Measurements from ENCODE around the gene CMKLR1. TPM values are rescaled to one million over a fixed set of nuclear protein-coding genes. Genes with fewer than 3 reads are reported as not detected.

CMKLR1 gene
- total RNA-seq, 1 donor from 2014 or later, result 0.57 TPM

DNA sequence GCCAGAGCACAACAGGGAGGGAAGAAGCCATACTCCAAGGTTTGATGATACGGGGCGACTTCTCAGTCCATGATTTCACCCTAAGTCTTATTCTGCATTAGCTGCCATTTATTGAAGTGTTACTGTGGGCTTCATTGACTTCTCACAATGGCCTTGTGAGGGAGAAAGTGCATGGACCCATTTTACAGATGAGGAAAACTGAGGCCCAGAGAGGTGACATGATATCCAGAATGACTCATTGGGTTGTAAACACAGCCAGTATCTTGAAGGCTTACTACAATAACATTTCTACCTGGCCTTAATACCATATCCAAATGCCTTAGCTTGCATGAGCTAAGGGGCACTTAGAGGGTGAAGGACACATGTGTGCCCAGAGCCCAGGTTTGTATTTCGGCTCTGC lies 100.6 kb downstream of the CMKLR1 start:
- no peak for FAIRE-seq
- no peaks in the 10 kb centered on the region for H3K79me2 ChIP-seq (ENCODE audit: insufficient read depth, low read length)
- H4K20me1 ChIP-seq (ENCODE audit: insufficient read depth, low read length), result no peaks in the 10 kb centered on the region
- no peak overlapping the region for H3K27ac ChIP-seq (ENCODE audit: low read depth, low read length)
- peaks cover 7% of the 10 kb centered on the region for H3K27me3 ChIP-seq (ENCODE audit: insufficient read depth, low read length)
- no peaks in the 10 kb centered on the region for H3K36me3 ChIP-seq (ENCODE audit: insufficient read depth, low read length)
- TF ChIP-seq CTCF (IDR thresholded peaks at IDR 0.05; ENCODE audit: insufficient read depth, low read depth, low read length), result no peak
- TF ChIP-seq EZH2 (IDR thresholded peaks at IDR 0.05; ENCODE audit: insufficient read depth, low read length), result no peak
- H3K27ac Mint-ChIP-seq (ENCODE audit: unreplicated experiment), result no peak overlapping the region
- peaks cover 4% of the 10 kb centered on the region for H3K9me3 Mint-ChIP-seq (ENCODE audit: unreplicated experiment)
- peaks cover 32% of the 10 kb centered on the region for H3K27me3 Mint-ChIP-seq (ENCODE audit: low read depth, unreplicated experiment)
- no peak overlapping the region for H3K9ac ChIP-seq (ENCODE audit: low read length)
- no peaks in the 10 kb centered on the region for H3K4me1 Mint-ChIP-seq (ENCODE audit: low read depth, unreplicated experiment)
- H3K4me3 ChIP-seq (ENCODE audit: insufficient read depth, low read depth, low read length), result no peak overlapping the region
- H3K4me1 ChIP-seq (ENCODE audit: insufficient read depth, low read length), result no peaks in the 10 kb centered on the region
- no peaks in the 10 kb centered on the region for H3K9me3 ChIP-seq (ENCODE audit: insufficient read depth, low read depth, low read length)
- no peak overlapping the region for H3K4me2 ChIP-seq (ENCODE audit: low read length)
- no peaks in the 10 kb centered on the region for H3K36me3 Mint-ChIP-seq (ENCODE audit: low read depth, unreplicated experiment)
- H3K4me3 Mint-ChIP-seq (ENCODE audit: unreplicated experiment), result no peak overlapping the region
- no peak overlapping the region for H2AFZ ChIP-seq (ENCODE audit: low read depth, low read length)
- no peak for DNase-seq (ENCODE audit: low read depth)

Other genes with a start within 250 kb of the CMKLR1 start
- 0.10 and 0.11 TPM in 2 replicates for gene WSCD2, start 210.0 kb downstream of the CMKLR1 start, total RNA-seq
- gene FICD, start 176.0 kb upstream of the CMKLR1 start, total RNA-seq, result 3.5 and 4.7 TPM in 2 replicates
- 39.9 and 48.4 TPM in 2 replicates for gene SART3, start 221.9 kb upstream of the CMKLR1 start, total RNA-seq
- gene ISCU, start 223.3 kb upstream of the CMKLR1 start, total RNA-seq, result 121 and 124 TPM in 2 replicates